Adrenal gland (tissue), 12 donors: Measurements from ENCODE around the gene KCNMA1. TPM values are rescaled to one million over a fixed set of nuclear protein-coding genes. Genes with fewer than 3 reads are reported as not detected.

ENCODE experiments used
- DNase-seq, 7 donors: peaks; one replicate each; pipeline ENCODE4 v3.0.0-alpha.2; 2019 to 2020
- H3K27ac ChIP-seq, 5 donors: fragments of 200-600 bp; sonication (generic) in 4 of 5; 1 replicate in 3 of 5; 2 replicates in 2 of 5; pipeline versions ENCODE4 v1.5.1 to v1.8.0; 2016 to 2020; ENCODE audit warnings: mild to moderate bottlenecking in 1 of 5
- H3K27me3 ChIP-seq: fragments of 200-600 bp; 2 replicates; pipeline ENCODE4 v1.8.0; 2021
- H3K36me3 ChIP-seq, 2 donors: fragments of 200-600 bp; replicated peaks in 1 of 2; 1 replicate in 1 of 2; 2 replicates in 1 of 2; pipeline versions ENCODE4 v1.5.1 to v1.8.0; 2018 to 2022
- H3K4me1 ChIP-seq, 2 donors: fragments of 200-600 bp; replicated peaks in 1 of 2; 1 replicate in 1 of 2; 2 replicates in 1 of 2; pipeline versions ENCODE4 v1.5.1 to v1.8.0; 2018 to 2021
- H3K4me3 ChIP-seq, 4 donors: fragments of 200-600 bp; sonication (generic) in 3 of 4; one replicate each; pipeline ENCODE4 v1.5.1; 2016 to 2018
- H3K9me3 ChIP-seq, 3 donors: fragments of 200-600 bp; sonication (generic) in 1 of 3; replicated peaks in 1 of 3; 1 replicate in 2 of 3; 2 replicates in 1 of 3; pipeline versions ENCODE4 v1.5.1 to v1.8.0; 2016 to 2021
- CTCF ChIP-seq, 6 experiments: fragments of 450-650 bp in 4 of 6; fragments of 200-600 bp in 2 of 6; sonication (generic) in 1 of 6; IDR thresholded peaks; 1 replicate in 5 of 6; 2 replicates in 1 of 6; pipeline versions ENCODE4 v1.5.1 to v1.8.0; 2016 to 2021; ENCODE audit warnings: antibody characterized with exemption in 6 of 6, mild to moderate bottlenecking in 2 of 6, moderate library complexity in 1 of 6
- POLR2A ChIP-seq, 2 donors: fragments of 450-650 bp; IDR thresholded peaks; one replicate each; pipeline ENCODE4 v1.6.1; 2017; ENCODE audit warnings: antibody characterized with exemption in 2 of 2, mild to moderate bottlenecking in 2 of 2, moderate library complexity in 1 of 2
- WGBS, 4 donors: extraction: QIAGEN DNeasy Blood & Tissue Kit in 2 of 4; methylation state at CpG; one replicate each; pipeline versions ENCODE4 v1.1.5 to v1.1.7; 2013 to 2017; 5-methylcytosine and 5-hydroxymethylcytosine counted together
- intact Hi-C, 2 donors: fragments of 100-400 bp; cut with DNase I; formaldehyde crosslinking; loops; one replicate each; pipeline versions ENCODE4 v1.14.1 to v1.15.0; 2022 to 2023
- polyA plus RNA-seq, 3 donors: library from polyadenylated mRNA; stranded (reverse); fragments of 200-250 nt in 2 of 3; fragments of 350-450 nt in 1 of 3; fragmentation: Illumina TruSeq in 1 of 3; extraction: RNeasy Lipid Tissue Mini Kit (QIAGEN cat#74804) in 1 of 3; gene quantifications; one replicate each; pipeline ENCODE4 v1.2.3, GENCODE V29; 2013 to 2014
- total RNA-seq, 9 donors: library from RNA; depleted of rRNA in 4 of 9; stranded (reverse); fragments of >200 nt in 4 of 9; fragments of 120-200 nt in 1 of 9; fragmentation: NEBNext Ultra II Directional in 1 of 9; extraction: Animal tissue kit (Norgen Biotek cat#: 25700) in 1 of 9; gene quantifications; one replicate each; pipeline versions ENCODE4 v1.1.0 to v1.2.4, GENCODE V29; 2013 to 2023
- donor health status: healthy with polysubstance abuse.
- donor health status: Bipolar disorder and iron deficiency.
- donor health status: DM: yes; HTN: yes; CAD: no.
- donor health status: DM: no; HTN: no; CAD: no.
- donor health status: DM: no; HTN: no; CAD: no.
- donor health status: DM: yes; HTN: yes; CAD: no.

KCNMA1 gene
- total and polyA plus RNA-seq, 12 donors = 6.4 to 37.7 (median 13.4) TPM

GRCh38 chr10:77649333-77650331 is 12.0 kb upstream of the KCNMA1 start:
- Histone ChIP-seq H3K27me3 (no peaks in the 10 kb centered on the region), H3K4me3 (no peak overlapping the region), H3K27ac (no peak overlapping the region), H3K9me3 (no peaks in the 10 kb centered on the region), H3K36me3 (no peaks in the 10 kb centered on the region), H3K4me1 (no peaks in the 10 kb centered on the region)
- no peak for DNase-seq
- intact Hi-C loops = loop anchor here in 1 of 2 donors (10.0 kb wide), 1 partner anchor 405 kb away; no protein-coding TSS in a partner anchor
- 73 to 78% (median 78%) methylated on average over 8 of the region's 8 CpGs for WGBS, 4 donors
- TF ChIP-seq POLR2A (IDR thresholded peaks at IDR 0.05) = no peak
- no peak for TF ChIP-seq CTCF (IDR thresholded peaks at IDR 0.05)

- TF ChIP-seq POLR2A (IDR thresholded peaks at IDR 0.05) = no peak
- TF ChIP-seq CTCF (IDR thresholded peaks at IDR 0.05) = no peak
- no peak for DNase-seq
- intact Hi-C loops = loop anchor here in 1 of 2 donors (10.0 kb wide), 1 partner anchor 404 kb away; no protein-coding TSS in a partner anchor
- Histone ChIP-seq H3K4me1 (no peaks in the 10 kb centered on the region), H3K9me3 (no peaks in the 10 kb centered on the region), H3K36me3 (no peaks in the 10 kb centered on the region), H3K27me3 (no peaks in the 10 kb centered on the region), H3K4me3 (no peak overlapping the region), H3K27ac (no peak overlapping the region)
- WGBS, 4 donors = 47 to 80% (median 77%) methylated on average over 1 of the region's 1 CpG
These were observed 10.9 kb upstream of the KCNMA1 start for GRCh38 chr10:77648472-77648871.

DNA sequence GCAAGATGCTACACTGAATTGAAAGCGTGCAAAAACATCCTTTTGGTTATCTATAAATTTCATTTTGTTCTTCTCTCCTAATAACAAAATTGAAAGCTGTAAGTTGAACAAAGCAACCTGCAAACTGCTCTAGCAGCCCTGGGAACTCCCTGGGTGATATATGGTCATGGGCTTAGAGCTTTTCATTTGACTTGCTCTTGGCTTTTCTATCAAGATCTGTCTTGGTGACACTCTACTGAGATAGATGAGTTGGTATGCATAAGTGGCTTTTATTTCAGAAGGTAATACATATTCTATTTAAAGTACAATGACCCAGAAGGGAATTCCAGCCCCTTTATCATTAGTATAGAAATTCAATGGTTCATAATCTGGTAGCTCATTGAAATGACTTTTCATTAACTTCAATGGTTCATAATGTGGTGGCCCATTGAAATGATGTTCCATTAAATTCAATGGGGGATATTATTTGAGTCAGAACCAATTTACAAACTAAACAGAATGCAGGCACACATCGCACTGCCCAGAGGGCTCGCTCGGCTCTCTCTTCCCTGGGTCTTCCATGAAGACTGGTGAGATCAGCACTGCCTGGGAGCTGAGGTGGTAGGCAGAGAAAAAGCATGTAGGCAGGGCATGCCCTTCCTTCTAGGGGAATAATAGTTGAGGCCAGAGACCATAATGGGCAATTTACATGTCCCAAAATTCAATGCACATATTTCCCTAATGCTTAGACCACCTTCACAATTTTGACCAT is 10.1 kb upstream of the KCNMA1 start:
- intact Hi-C loops = loop anchor here in 1 of 2 donors (2.0 to 10.0 kb wide), 2 partner anchors 403 to 479 kb away; no protein-coding TSS in a partner anchor
- no peaks in the 10 kb centered on the region for H3K36me3 ChIP-seq
- no peak overlapping the region for H3K4me3 ChIP-seq
- 90 to 93% (median 92%) methylated on average over 4 of the region's 4 CpGs for WGBS, 4 donors
- H3K27me3 ChIP-seq = no peaks in the 10 kb centered on the region
- no peak for DNase-seq
- no peaks in the 10 kb centered on the region for H3K9me3 ChIP-seq
- no peak overlapping the region for H3K27ac ChIP-seq
- no peaks in the 10 kb centered on the region for H3K4me1 ChIP-seq
- TF ChIP-seq CTCF (IDR thresholded peaks at IDR 0.05) = no peak
- TF ChIP-seq POLR2A (IDR thresholded peaks at IDR 0.05) = no peak
